SK-N-SH treated with all-trans-retinoic acid at 6 μM for 48 hours (cell line): ENCODE results near the gene RNU6-7.

Experiments used
- ATAC-seq: fragments of 200-7000 bp; cut with Tn5 transposase; 3 replicates; pipeline ENCODE4 v1.9.1; 2020; ENCODE audit warnings: mild to moderate bottlenecking, moderate library complexity
- ARNTL ChIP-seq: fragments of 450-650 bp; formaldehyde crosslinking; IDR thresholded peaks from 2 replicates; pipeline ENCODE4 v1.5.0; 2020; ENCODE audit warnings: low read depth, mild to moderate bottlenecking, moderate library complexity, borderline replicate concordance
- CREB5 ChIP-seq: fragments of 250-450 bp; sonication (Bioruptor Pico); IDR thresholded peaks from 2 replicates; pipeline ENCODE4 v1.5.1; 2020; ENCODE audit warnings: low read depth, mild to moderate bottlenecking, moderate library complexity
- CSDC2 ChIP-seq: fragments of 250-450 bp; sonication (Bioruptor Pico); IDR thresholded peaks from 2 replicates; pipeline ENCODE4 v1.5.0; 2020; ENCODE audit warnings: mild to moderate bottlenecking, moderate library complexity
- CSRNP3 ChIP-seq: fragments of 250-450 bp; sonication (Bioruptor Pico); IDR thresholded peaks from 2 replicates; pipeline ENCODE4 v1.5.1; 2021; ENCODE audit warnings: mild to moderate bottlenecking, moderate library complexity
- ESRRG ChIP-seq: fragments of 250-450 bp; sonication (Bioruptor Pico); IDR thresholded peaks from 2 replicates; pipeline ENCODE4 v1.6.1; 2021; ENCODE audit warnings: mild to moderate bottlenecking
- GLIS3 ChIP-seq: fragments of 250-450 bp; sonication (Bioruptor Pico); IDR thresholded peaks from 2 replicates; pipeline ENCODE4 v1.5.0; 2020; ENCODE audit warnings: mild to moderate bottlenecking, moderate library complexity
- ISL1 ChIP-seq: fragments of 250-450 bp; sonication (Bioruptor Pico); IDR thresholded peaks from 2 replicates; pipeline ENCODE4 v2.1.2; 2022; ENCODE audit warnings: mild to moderate bottlenecking, moderate library complexity
- OSR1 ChIP-seq: fragments of 250-450 bp; sonication (Bioruptor Pico); IDR thresholded peaks from 2 replicates; pipeline ENCODE4 v1.8.0; 2022; ENCODE audit warnings: moderate library complexity, mild to moderate bottlenecking, inconsistent platforms
- PATZ1 ChIP-seq: fragments of 250-450 bp; sonication (Bioruptor Pico); IDR thresholded peaks from 2 replicates; pipeline ENCODE4 v1.8.0; 2020; ENCODE audit warnings: mild to moderate bottlenecking, moderate library complexity, borderline replicate concordance
- POU6F1 ChIP-seq: fragments of 250-450 bp; sonication (Bioruptor Pico); IDR thresholded peaks from 2 replicates; pipeline ENCODE4 v1.8.0; 2021; ENCODE audit warnings: low read depth, mild to moderate bottlenecking, moderate library complexity, borderline replicate concordance
- PPARA ChIP-seq: fragments of 250-450 bp; sonication (Bioruptor Pico); IDR thresholded peaks from 2 replicates; pipeline ENCODE4 v1.5.0; 2020; ENCODE audit warnings: mild to moderate bottlenecking, borderline replicate concordance
- RARB ChIP-seq: fragments of 250-450 bp; sonication (Bioruptor Pico); IDR thresholded peaks from 2 replicates; pipeline ENCODE4 v1.8.0; 2021; ENCODE audit warnings: mild to moderate bottlenecking, moderate library complexity
- SNAI2 ChIP-seq: fragments of 250-450 bp; sonication (Bioruptor Pico); IDR thresholded peaks from 2 replicates; pipeline ENCODE4 v1.5.0; 2020; ENCODE audit warnings: mild to moderate bottlenecking, moderate library complexity
- TCF4 ChIP-seq: fragments of 250-450 bp; sonication (Bioruptor Pico); IDR thresholded peaks from 2 replicates; pipeline ENCODE4 v1.8.0; 2021; ENCODE audit warnings: mild to moderate bottlenecking, moderate library complexity, borderline replicate concordance
- TOX ChIP-seq: fragments of 250-450 bp; sonication (Bioruptor Pico); IDR thresholded peaks from 2 replicates; pipeline ENCODE4 v1.8.0; 2021; ENCODE audit warnings: mild to moderate bottlenecking, moderate library complexity, borderline replicate concordance
- ZC3H10 ChIP-seq: fragments of 250-450 bp; sonication (Bioruptor Pico); IDR thresholded peaks from 2 replicates; pipeline ENCODE4 v1.5.1; 2021; ENCODE audit warnings: mild to moderate bottlenecking, moderate library complexity
- ZFP3 ChIP-seq: fragments of 250-450 bp; sonication (Bioruptor Pico); IDR thresholded peaks from 2 replicates; pipeline ENCODE4 v1.5.0; 2020; ENCODE audit warnings: mild to moderate bottlenecking, moderate library complexity
- ZFP30 ChIP-seq: fragments of 450-650 bp; formaldehyde crosslinking; IDR thresholded peaks from 2 replicates; pipeline ENCODE4 v1.5.0; 2022; ENCODE audit warnings: mild to moderate bottlenecking, moderate library complexity
- ZNF565 ChIP-seq: fragments of 450-650 bp; formaldehyde crosslinking; conservative IDR thresholded peaks from 2 replicates; pipeline ENCODE4 v1.5.0; 2020; ENCODE audit warnings: low read depth, mild to moderate bottlenecking, moderate library complexity
- ZNF70 ChIP-seq: fragments of 450-650 bp; formaldehyde crosslinking; IDR thresholded peaks from 2 replicates; pipeline ENCODE4 v1.5.0; 2020; ENCODE audit warnings: mild to moderate bottlenecking, moderate library complexity
- ZNF8 ChIP-seq: fragments of 450-650 bp; formaldehyde crosslinking; IDR thresholded peaks from 2 replicates; pipeline ENCODE4 v1.5.0; 2020; ENCODE audit warnings: mild to moderate bottlenecking, moderate library complexity

Gene RNU6-7

GRCh38 chr14:32201816-32202490, at the start of gene RNU6-7:
Gene RNU6-7, plus strand, starts transcription at chr14:32202045.
- ATAC-seq: peak; percentile 21
- TF ChIP-seq ISL1 (CRISPR knock-in tag): no peak
- TF ChIP-seq ESRRG (CRISPR knock-in tag): no peak
- no peak for TF ChIP-seq ARNTL (CRISPR knock-in tag)
- TF ChIP-seq ZNF565 (CRISPR knock-in tag): no peak
- TF ChIP-seq GLIS3 (CRISPR knock-in tag): no peak
- TF ChIP-seq ZNF8 (CRISPR knock-in tag): no peak
- no peak for TF ChIP-seq CSDC2
- no peak for TF ChIP-seq POU6F1 (CRISPR knock-in tag)
- TF ChIP-seq CREB5 (CRISPR knock-in tag): no peak
- TF ChIP-seq ZC3H10 (CRISPR knock-in tag): no peak
- no peak for TF ChIP-seq TOX (CRISPR knock-in tag)
- no peak for TF ChIP-seq ZFP30
- TF ChIP-seq ZFP3 (CRISPR knock-in tag): no peak
- no peak for TF ChIP-seq ZNF70 (CRISPR knock-in tag)
- no peak for TF ChIP-seq CSRNP3
- no peak for TF ChIP-seq OSR1
- no peak for TF ChIP-seq RARB (CRISPR knock-in tag)

- ATAC-seq: no peak
Observed at GRCh38 chr14:32166029-32166428, 35.8 kb upstream of the RNU6-7 start.

GRCh38 chr14:32166924-32167323, 34.9 kb upstream of the RNU6-7 start:
- TF ChIP-seq ZFP3 (CRISPR knock-in tag): no peak
- no peak for TF ChIP-seq CREB5 (CRISPR knock-in tag)
- TF ChIP-seq ZNF8 (CRISPR knock-in tag): no peak
- no peak for TF ChIP-seq PATZ1 (CRISPR knock-in tag)
- TF ChIP-seq ZNF565 (CRISPR knock-in tag): no peak
- TF ChIP-seq TCF4 (CRISPR knock-in tag): no peak
- no peak for ATAC-seq

More at GRCh38 chr14:32166029-32166428, 35.8 kb upstream of the RNU6-7 start:
- TF ChIP-seq SNAI2 (CRISPR knock-in tag) (no peak), PPARA (no peak), RARB (CRISPR knock-in tag) (no peak), TCF4 (CRISPR knock-in tag) (no peak), ZFP30 (no peak), PATZ1 (CRISPR knock-in tag) (no peak), CSDC2 (no peak), ZNF565 (CRISPR knock-in tag) (no peak)
